GM18909 (cell line): ENCODE data around the gene ZNRF2.

ENCODE experiments used
- ATAC-seq: cut with Tn5 transposase; IDR thresholded peaks from one replicate; pipeline ENCODE4 v1.9.1; 2021; ENCODE audit warnings: mild to moderate bottlenecking; ENCODE audit not compliant: unreplicated experiment, poor library complexity

ZNRF2 gene

GRCh38 chr7:30390736-30391636, 106.6 kb downstream of the ZNRF2 start:
- ATAC-seq, result no peak

GRCh38 chr7:30391806-30392205, 107.4 kb downstream of the ZNRF2 start:
- no peak for ATAC-seq

- ATAC-seq, result no peak
Observed at GRCh38 chr7:30395676-30396075, 111.3 kb downstream of the ZNRF2 start.

- ATAC-seq, result no peak
Observed at GRCh38 chr7:30396389-30396788, 112.0 kb downstream of the ZNRF2 start.

- ATAC-seq, result no peak
Observed at GRCh38 chr7:30403477-30403876, 119.1 kb downstream of the ZNRF2 start.

GRCh38 chr7:30405179-30405578, 120.8 kb downstream of the ZNRF2 start:
- no peak for ATAC-seq

- ATAC-seq, result no peak
Observed at GRCh38 chr7:30406664-30407425, 122.4 kb downstream of the ZNRF2 start.

- no peak for ATAC-seq
Observed at GRCh38 chr7:30411173-30411572, 126.8 kb downstream of the ZNRF2 start.

GRCh38 chr7:30411897-30412296, 127.5 kb downstream of the ZNRF2 start:
- no peak for ATAC-seq

GRCh38 chr7:30412782-30413504, 128.5 kb downstream of the ZNRF2 start:
- no peak for ATAC-seq

- ATAC-seq, result no peak
Observed at GRCh38 chr7:30413864-30414263, 129.5 kb downstream of the ZNRF2 start.
